GM21723 (cell line): ENCODE measurements around the gene ING1.
"Not testable (repeated sequence)": the region's sequence is repeated elsewhere in the genome, so short reads cannot be mapped to it uniquely, and the experiment has no call there.

Experiments
- ATAC-seq: cut with Tn5 transposase; IDR thresholded peaks from one replicate; pipeline ENCODE4 v1.9.1; 2021; ENCODE audit warnings: mild to moderate bottlenecking, moderate library complexity; ENCODE audit not compliant: unreplicated experiment

The ING1 gene

GRCh38 chr13:110714797-110715394 is 1.4 kb downstream of the ING1 start:
- no peak for ATAC-seq

- peak; percentile 58 for ATAC-seq
Observed at GRCh38 chr13:110715395-110716246, 2.1 kb downstream of the ING1 start.

- ATAC-seq: no peak
Observed at GRCh38 chr13:110716247-110716515, 2.7 kb downstream of the ING1 start.

DNA sequence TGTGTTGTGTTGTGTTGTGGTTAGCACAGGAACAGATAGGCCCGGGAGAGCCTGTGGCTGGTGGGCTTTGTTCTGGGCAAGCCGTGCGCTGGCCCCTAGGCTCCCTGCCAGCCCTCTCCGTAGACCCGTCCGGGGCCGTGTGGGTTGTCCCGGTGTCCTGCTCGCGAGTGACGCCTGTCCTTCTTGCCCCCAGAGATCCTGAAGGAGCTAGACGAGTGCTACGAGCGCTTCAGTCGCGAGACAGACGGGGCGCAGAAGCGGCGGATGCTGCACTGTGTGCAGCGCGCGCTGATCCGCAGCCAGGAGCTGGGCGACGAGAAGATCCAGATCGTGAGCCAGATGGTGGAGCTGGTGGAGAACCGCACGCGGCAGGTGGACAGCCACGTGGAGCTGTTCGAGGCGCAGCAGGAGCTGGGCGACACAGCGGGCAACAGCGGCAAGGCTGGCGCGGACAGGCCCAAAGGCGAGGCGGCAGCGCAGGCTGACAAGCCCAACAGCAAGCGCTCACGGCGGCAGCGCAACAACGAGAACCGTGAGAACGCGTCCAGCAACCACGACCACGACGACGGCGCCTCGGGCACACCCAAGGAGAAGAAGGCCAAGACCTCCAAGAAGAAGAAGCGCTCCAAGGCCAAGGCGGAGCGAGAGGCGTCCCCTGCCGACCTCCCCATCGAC is 5.7 kb downstream of the ING1 start:
- ATAC-seq: no peak

DNA sequence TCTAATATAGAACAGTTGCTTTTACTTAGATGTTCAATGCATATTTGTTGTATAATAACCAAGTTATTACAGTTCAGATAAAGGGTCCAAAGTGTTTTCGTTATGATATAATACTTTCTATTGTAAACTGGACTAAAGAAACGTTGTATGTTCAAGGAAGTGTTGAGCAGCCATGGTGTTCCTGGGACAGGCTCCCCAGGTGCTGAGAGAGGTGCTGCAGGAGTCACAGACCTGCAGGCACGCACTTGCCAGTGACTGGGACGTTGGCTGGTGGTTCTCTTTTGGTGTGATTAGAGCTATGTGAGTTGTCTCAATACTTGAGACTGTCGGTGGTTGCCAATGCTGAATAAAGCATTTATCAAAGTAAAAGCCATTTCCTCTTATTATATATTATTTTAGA is 9.5 kb downstream of the ING1 start:
- no peak for ATAC-seq

GRCh38 chr13:110723598-110723997 is 10.1 kb downstream of the ING1 start:
- ATAC-seq: no peak

DNA sequence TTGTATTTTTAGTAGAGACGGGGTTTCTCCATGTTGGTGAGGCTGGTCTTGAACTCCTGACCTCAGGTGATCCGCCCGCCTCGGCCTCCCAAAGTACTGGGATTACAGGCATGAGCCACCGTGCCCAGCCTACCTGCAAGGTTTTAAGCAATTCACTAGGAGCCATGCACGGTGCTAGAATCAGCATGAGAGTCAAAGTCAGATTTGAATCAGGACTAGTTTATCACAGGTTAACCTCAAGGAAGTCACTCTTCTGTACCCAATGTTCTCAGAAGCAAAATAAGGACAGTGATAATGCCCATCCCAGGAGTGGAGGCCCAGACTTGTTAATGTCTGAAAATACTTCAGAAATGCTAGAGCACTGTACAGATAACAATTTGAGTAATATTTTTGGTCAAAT is 12.7 kb downstream of the ING1 start:
- ATAC-seq: not testable (repeated sequence)

DNA sequence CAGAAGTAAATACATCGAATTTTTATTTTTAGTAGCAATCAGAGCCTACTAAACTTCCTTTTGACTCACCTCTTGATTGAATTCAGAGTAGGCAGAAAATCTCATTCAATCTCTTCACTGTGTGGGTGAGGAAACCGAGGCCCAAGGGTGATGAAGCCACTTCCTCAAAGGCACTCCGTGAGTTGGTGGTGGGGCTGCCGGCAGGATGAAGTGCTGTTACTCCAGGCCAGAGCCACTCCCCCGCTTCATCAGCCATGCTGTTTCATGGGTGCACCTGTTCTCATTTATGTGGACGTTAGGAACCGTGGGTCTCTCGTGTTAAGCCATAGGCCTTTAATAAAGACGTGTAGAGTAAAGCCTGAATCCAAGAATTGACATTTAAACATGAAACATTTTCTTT is 13.2 kb downstream of the ING1 start:
- peak; percentile 53 for ATAC-seq

DNA sequence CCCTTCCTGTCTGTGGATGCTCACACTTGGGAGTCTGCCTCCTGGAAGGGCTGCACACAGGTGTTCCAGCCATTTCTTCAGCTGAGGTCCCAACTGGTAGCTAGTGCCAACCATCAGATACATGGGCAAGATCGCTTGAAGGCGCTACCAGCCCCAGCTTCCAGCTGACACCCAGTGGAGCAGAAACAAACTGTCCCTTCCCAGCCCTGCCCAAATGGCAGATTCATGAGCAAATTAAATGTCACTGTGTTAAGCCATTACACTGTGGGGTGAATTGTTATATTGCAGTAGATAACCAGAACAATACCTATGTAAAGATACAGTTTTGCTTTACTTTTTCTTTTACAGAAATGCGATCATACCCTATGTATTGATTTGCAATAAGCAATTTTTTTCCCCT is 17.6 kb downstream of the ING1 start:
- ATAC-seq: no peak

DNA sequence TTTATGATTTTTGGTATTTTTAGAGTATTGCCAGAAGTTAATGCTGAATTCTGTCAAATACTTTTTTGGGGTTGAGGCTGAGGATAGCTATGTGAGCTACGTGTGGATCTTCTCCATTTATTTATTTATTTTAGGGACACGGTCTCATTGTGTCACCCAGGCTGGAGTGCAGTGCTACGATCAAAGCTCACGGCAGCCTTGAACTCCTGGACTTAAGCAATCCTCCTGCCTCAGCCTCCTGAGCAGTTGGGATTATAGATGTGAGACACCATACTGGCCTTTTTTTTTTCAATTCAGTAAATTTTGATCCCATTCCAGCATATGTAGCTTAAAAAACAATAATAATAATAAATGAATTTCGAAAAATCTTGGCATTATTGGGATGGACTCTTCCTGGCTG is 21.1 kb downstream of the ING1 start:
- ATAC-seq: no peak

DNA sequence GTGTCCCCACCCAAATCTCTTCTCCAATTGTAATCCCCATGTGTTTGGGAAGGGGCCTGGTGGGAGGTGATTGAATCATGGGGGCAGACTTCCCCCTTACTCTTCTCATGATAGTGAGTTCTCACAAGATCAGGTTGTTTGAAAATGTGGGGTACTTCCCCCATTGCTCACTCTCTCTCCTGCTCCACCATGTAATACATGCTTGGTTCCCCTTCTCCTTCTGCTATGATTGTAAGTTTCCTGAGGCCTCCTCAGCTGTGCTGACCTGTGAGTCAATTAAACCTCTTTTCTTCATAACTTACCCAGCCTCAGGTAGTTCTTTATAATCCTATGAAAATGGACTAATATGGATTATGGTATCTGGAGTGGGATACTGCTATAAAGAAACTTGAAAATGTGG is 24.1 kb downstream of the ING1 start:
- ATAC-seq: no peak

DNA sequence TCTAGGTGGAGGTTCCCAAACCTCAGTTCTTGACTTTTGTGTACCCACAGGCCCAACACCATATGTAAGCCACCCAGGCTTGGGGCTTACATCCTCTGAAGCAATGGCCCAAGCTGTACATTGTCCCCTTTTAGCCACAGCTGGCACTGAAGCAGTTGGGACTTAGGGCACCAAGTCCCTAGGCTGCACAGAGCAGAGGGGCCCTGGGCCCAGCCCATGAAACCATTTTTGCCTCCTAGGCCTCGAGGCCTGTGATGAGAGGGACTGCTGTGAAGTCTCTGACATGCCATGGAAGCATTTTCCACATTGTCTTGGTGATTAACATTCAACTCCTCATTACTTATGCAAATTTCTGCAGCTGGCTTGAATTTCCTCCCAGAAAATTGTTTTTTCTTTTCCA is 30.2 kb downstream of the ING1 start:
- no peak for ATAC-seq

- no peak for ATAC-seq
Observed at GRCh38 chr13:110746438-110746837, 32.9 kb downstream of the ING1 start.

GRCh38 chr13:110748271-110748670 is 34.8 kb downstream of the ING1 start:
- no peak for ATAC-seq

GRCh38 chr13:110756219-110756631 is 42.7 kb downstream of the ING1 start:
- ATAC-seq: no peak

- ATAC-seq: no peak
Observed at GRCh38 chr13:110757296-110757695, 43.8 kb downstream of the ING1 start.

DNA sequence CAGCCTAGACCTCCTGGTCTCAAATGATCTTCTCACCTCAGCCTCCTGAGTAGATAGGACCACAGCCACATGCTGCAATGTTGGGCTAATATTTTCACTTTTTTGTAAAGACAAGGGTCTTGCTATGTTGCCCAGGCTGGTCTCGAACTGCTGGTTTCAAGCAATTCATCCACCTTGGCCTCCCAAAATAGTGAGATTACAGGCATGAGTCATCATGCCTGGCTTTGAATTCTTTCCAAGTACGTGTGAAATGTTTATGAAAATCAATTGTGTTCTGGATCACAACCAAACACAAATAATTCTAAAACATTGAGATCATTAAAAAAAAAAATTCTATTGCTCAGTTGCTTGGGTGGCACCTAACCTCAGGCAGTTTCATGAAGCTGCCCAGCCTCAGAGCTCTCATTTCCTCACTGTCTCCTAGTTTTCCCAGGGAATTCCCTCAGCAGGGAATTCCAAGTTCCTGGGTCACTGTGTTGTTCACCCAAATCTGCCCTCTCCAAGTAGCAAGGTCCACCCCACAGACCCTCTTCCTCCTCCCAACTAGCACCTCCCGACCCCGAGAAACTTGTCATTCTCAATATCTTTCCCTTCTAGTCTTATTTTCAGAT is 44.8 kb downstream of the ING1 start:
- ATAC-seq: no peak

GRCh38 chr13:110759710-110760109 is 46.2 kb downstream of the ING1 start:
- no peak for ATAC-seq

- no peak for ATAC-seq
Observed at GRCh38 chr13:110760611-110761010, 47.1 kb downstream of the ING1 start.

DNA sequence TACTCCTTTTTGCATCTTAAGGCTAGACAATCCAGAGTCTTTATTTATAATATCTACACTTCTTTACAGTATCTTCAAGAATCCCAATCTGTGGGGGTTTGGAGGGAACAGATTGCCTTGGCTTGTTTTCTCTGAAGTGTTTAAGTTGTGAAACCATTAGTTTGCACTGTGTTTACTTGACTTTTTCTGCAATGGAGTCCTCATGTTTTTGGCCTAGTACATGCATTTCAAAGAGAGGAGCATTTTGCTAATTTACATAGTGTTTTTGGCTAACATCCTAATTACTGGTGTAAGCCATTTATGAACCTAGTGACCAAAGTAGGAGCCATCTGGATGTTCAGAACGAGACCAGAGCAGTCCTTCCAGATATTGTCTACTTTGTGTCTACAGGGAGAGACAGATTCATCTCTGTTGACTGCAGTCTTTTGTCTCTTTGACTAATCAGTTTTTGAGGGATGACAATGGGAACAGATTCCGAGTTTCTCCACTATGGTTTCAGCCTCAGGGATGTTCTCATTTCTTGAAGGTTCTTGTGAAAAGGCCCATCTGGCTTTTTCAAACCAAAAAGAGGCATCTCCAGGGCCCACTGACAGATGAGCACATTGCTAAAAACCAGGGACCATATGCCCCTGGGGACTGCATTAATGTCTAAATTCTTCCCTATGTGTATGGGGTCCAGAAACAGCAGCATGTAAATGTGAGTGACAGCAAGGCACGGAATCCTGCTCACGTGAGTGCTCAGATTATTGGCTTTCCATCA is 53.4 kb downstream of the ING1 start:
- ATAC-seq: no peak

GRCh38 chr13:110767476-110767875 is 54.0 kb downstream of the ING1 start:
- ATAC-seq: no peak
